Loucy (cell line): ENCODE data around the gene FNDC7.

ENCODE experiments used
- H2AFZ ChIP-seq: fragments of 200-600 bp; sonication (generic); 2 replicates; pipeline ENCODE4 v1.6.0; 2016; ENCODE audit warnings: antibody characterized with exemption, mild to moderate bottlenecking, low read length, moderate library complexity
- H3F3A ChIP-seq: fragments of 200-600 bp; 2 replicates; pipeline ENCODE4 v1.6.0; 2016; ENCODE audit warnings: antibody characterized with exemption, low read depth, mild to moderate bottlenecking
- H3K27me3 ChIP-seq: fragments of 200-600 bp; sonication (generic); 2 replicates; pipeline ENCODE4 v1.6.1; 2014; ENCODE audit warnings: low read length, mild to moderate bottlenecking; ENCODE audit not compliant: insufficient read depth, poor library complexity, severe bottlenecking
- H3K36me3 ChIP-seq: fragments of 200-600 bp; sonication (generic); 2 replicates; pipeline ENCODE4 v1.6.1; 2016; ENCODE audit warnings: low read length; ENCODE audit not compliant: insufficient read depth
- H3K4me1 ChIP-seq: fragments of 200-600 bp; sonication (generic); 2 replicates; pipeline ENCODE4 v1.5.1; 2014; ENCODE audit warnings: low read length, mild to moderate bottlenecking; ENCODE audit not compliant: insufficient read depth, poor library complexity, severe bottlenecking
- H3K4me2 ChIP-seq: fragments of 200-600 bp; sonication (generic); 2 replicates; pipeline ENCODE4 v1.6.0; 2014; ENCODE audit warnings: antibody characterized with exemption, low read length, low read depth, mild to moderate bottlenecking; ENCODE audit not compliant: poor library complexity, severe bottlenecking
- H3K4me3 ChIP-seq: fragments of 200-600 bp; sonication (generic); 2 replicates; pipeline ENCODE4 v1.5.1; 2014; ENCODE audit warnings: low read length, mild to moderate bottlenecking, mixed read lengths; ENCODE audit not compliant: poor library complexity, severe bottlenecking
- H3K79me2 ChIP-seq: fragments of 200-600 bp; sonication (generic); 2 replicates; pipeline ENCODE4 v1.6.1; 2014; ENCODE audit warnings: low read length; ENCODE audit not compliant: insufficient read depth
- H3K9ac ChIP-seq: fragments of 200-600 bp; sonication (generic); 2 replicates; pipeline ENCODE4 v1.6.0; 2014; ENCODE audit warnings: mild to moderate bottlenecking, low read depth, low read length, moderate library complexity; ENCODE audit not compliant: poor library complexity, severe bottlenecking
- H3K9me2 ChIP-seq: fragments of 200-600 bp; sonication (generic); replicated peaks from 2 replicates; pipeline ENCODE4 v1.6.1; 2016; ENCODE audit warnings: low read depth, low read length, mixed read lengths
- H3K9me3 ChIP-seq: fragments of 200-600 bp; sonication (generic); 2 replicates; pipeline ENCODE4 v1.6.1; 2014; ENCODE audit warnings: mild to moderate bottlenecking, antibody characterized with exemption, low read length, low read depth; ENCODE audit not compliant: insufficient read depth
- H4K20me1 ChIP-seq: fragments of 200-600 bp; sonication (generic); 2 replicates; pipeline ENCODE4 v1.6.0; 2014; ENCODE audit warnings: antibody characterized with exemption, low read length, mild to moderate bottlenecking; ENCODE audit not compliant: insufficient read depth, poor library complexity, severe bottlenecking
- EZH2phosphoT487 ChIP-seq: fragments of 200-600 bp; IDR thresholded peaks from 2 replicates; pipeline ENCODE4 v1.6.1; 2018; ENCODE audit warnings: antibody characterized with exemption, mild to moderate bottlenecking, moderate library complexity, borderline replicate concordance
- TF ChIP-seq, protein P1 (sequence below): fragments of 200-600 bp; sonication (generic); conservative IDR thresholded peaks from 2 replicates; pipeline ENCODE4 v1.5.1; 2014; ENCODE audit warnings: mild to moderate bottlenecking, antibody characterized with exemption, low read length

FNDC7 gene

DNA sequence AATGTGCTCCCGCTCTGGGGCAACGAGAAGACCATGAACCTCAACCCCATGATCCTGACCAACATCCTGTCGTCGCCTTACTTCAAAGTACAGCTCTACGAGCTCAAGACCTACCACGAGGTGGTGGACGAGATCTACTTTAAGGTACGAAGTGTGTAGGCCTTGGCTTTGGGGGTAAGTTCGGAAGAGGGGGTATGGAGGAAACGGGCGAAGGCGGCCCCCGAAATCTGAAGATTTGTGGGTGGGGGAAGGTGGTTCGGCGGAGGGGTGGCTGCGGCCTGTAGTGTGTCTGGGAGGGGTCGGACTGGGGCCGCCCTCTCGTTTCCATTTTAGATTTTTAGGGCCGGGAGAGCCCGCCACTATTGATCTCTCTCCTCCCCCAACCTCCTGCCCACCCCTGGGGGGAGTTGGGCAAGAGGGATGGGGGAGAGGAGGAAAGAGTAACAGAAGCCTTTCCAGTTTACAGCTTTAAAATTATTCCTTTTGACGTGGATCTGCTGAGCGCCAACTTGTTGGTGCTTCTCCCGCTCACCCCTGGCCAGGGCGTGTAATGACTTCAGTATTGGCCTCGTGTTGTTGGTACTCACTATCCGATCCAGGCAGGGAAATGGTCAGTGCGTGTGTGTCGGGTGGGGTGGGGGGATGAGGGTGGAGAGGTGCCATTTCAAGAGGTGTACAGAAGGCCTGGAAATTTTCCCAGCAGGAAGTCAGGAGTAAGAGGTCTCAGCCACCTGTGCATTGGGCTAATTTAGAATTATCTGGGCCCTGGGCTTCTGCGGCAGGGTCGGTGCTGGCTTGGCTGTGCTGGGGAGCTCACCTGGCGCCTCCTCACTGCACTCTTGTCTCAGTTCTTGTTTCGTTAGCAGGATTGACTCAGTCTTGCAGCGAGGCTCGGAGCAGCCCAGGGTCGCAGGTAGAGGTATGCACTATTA, 19.7 kb upstream of the FNDC7 start:
- H3K36me3 ChIP-seq: peaks cover 27% of the 10 kb centered on the region
- peaks cover 42% of the 10 kb centered on the region for H3K4me1 ChIP-seq
- 0 out of 2 replicates have a peak, but pooled peaks cover 5% of the 10 kb centered on the region for H3F3A ChIP-seq
- peaks cover 58% of the 10 kb centered on the region for H4K20me1 ChIP-seq
- H3K9me3 ChIP-seq: no peaks in the 10 kb centered on the region
- peak overlapping the region; percentile 89 for H3K9ac ChIP-seq
- no peaks in the 10 kb centered on the region for H3K27me3 ChIP-seq
- no peaks in the 10 kb centered on the region for H3K9me2 ChIP-seq
- peaks cover 76% of the 10 kb centered on the region for H3K79me2 ChIP-seq
- H3K4me3 ChIP-seq: peak overlapping the region; percentile 86
- TF ChIP-seq, protein P1, sequence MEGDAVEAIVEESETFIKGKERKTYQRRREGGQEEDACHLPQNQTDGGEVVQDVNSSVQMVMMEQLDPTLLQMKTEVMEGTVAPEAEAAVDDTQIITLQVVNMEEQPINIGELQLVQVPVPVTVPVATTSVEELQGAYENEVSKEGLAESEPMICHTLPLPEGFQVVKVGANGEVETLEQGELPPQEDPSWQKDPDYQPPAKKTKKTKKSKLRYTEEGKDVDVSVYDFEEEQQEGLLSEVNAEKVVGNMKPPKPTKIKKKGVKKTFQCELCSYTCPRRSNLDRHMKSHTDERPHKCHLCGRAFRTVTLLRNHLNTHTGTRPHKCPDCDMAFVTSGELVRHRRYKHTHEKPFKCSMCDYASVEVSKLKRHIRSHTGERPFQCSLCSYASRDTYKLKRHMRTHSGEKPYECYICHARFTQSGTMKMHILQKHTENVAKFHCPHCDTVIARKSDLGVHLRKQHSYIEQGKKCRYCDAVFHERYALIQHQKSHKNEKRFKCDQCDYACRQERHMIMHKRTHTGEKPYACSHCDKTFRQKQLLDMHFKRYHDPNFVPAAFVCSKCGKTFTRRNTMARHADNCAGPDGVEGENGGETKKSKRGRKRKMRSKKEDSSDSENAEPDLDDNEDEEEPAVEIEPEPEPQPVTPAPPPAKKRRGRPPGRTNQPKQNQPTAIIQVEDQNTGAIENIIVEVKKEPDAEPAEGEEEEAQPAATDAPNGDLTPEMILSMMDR: peak; percentile 57
- TF ChIP-seq EZH2phosphoT487: no peak
- peak overlapping the region; percentile 76; the same call in 1 of the 2 replicates for H2AFZ ChIP-seq
- peak overlapping the region; percentile 83 for H3K4me2 ChIP-seq

DNA sequence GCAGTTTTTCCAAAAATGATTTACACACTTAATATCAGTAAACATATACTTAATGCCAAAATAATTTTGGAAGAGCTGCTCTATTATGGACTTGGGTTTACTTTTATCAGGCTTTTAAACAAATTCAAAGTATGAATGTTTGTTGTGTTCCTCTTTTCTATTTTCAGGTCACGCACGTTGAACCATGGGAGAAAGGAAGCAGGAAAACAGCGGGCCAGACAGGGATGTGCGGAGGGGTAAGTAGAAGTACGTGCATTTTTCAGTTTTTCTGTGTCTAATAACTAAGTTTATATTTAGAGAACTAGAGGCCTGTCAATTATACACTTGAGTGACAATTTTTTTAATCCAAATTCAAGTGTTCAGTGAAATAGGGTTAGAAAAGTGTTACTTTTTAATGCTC, 17.2 kb upstream of the FNDC7 start:
- Histone ChIP-seq H3K9ac (peak overlapping the region; percentile 89), H3K27me3 (no peaks in the 10 kb centered on the region), H2AFZ (no peak overlapping the region), H3K4me2 (peak overlapping the region; percentile 83), H3K79me2 (peaks cover 89% of the 10 kb centered on the region), H4K20me1 (peaks cover 75% of the 10 kb centered on the region), H3F3A (peaks cover 17% of the 10 kb centered on the region; the same call in 1 of the 2 replicates), H3K4me1 (peaks cover 38% of the 10 kb centered on the region), H3K9me3 (no peaks in the 10 kb centered on the region), H3K36me3 (peaks cover 53% of the 10 kb centered on the region), H3K9me2 (no peaks in the 10 kb centered on the region), H3K4me3 (peak overlapping the region; percentile 86)
- TF ChIP-seq EZH2phosphoT487: no peak
- TF ChIP-seq, protein P1: no peak

DNA sequence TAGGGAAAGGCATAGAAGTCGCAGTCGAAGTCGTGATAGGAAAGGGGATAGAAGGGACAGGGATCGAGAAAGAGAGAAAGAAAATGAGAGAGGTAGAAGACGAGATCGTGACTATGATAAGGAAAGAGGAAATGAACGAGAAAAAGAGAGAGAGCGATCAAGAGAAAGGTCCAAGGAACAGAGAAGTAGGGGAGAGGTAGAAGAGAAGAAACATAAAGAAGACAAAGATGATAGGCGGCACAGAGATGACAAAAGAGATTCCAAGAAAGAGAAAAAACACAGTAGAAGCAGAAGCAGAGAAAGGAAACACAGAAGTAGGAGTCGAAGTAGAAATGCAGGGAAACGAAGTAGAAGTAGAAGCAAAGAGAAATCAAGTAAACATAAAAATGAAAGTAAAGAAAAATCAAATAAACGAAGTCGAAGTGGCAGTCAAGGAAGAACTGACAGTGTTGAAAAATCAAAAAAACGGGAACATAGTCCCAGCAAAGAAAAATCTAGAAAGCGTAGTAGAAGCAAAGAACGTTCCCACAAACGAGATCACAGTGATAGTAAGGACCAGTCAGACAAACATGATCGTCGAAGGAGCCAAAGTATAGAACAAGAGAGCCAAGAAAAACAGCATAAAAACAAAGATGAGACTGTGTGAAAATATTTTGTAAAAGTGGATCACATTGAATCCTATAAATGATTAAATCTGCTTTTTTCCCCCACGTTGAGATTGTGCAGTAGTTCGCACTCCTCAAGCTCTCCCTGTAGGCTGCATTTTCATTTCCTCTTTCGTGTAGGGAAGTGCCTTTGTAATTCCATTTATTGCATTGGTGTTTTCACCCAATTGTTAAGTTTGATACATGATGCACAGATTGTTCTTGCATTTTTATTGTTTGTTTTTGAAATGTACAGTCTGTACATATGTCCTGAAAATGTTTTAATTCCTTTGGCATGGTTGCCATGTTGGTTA, 13.1 kb upstream of the FNDC7 start:
- peaks cover 71% of the 10 kb centered on the region for H3K36me3 ChIP-seq
- no peak overlapping the region for H2AFZ ChIP-seq
- peaks cover 51% of the 10 kb centered on the region for H3K79me2 ChIP-seq
- peaks cover 19% of the 10 kb centered on the region; the same call in 1 of the 2 replicates for H3F3A ChIP-seq
- no peaks in the 10 kb centered on the region for H3K9me2 ChIP-seq
- H3K9ac ChIP-seq: no peak overlapping the region
- no peak for TF ChIP-seq EZH2phosphoT487
- TF ChIP-seq, protein P1: no peak
- peaks cover 39% of the 10 kb centered on the region for H3K4me1 ChIP-seq
- H3K9me3 ChIP-seq: no peaks in the 10 kb centered on the region
- no peak overlapping the region for H3K4me3 ChIP-seq
- peaks cover 64% of the 10 kb centered on the region for H4K20me1 ChIP-seq
- no peaks in the 10 kb centered on the region for H3K27me3 ChIP-seq
- H3K4me2 ChIP-seq: no peak overlapping the region
